Activated B cell treated with CpG ODN at 0.5 μM for 24 hours (primary cell): ENCODE data around the gene ADRA2C. TPM values are rescaled to one million over a fixed set of nuclear protein-coding genes. Genes with fewer than 3 reads are reported as not detected.

Experiments
- ATAC-seq: fragments of 200-7000 bp; cut with Tn5 transposase; one replicate; pipeline ENCODE4 v1.10.0; 2021; ENCODE audit warnings: low read depth, mild to moderate bottlenecking, moderate library complexity
- CTCF ChIA-PET: fragments of 350-600 bp; sonication (Branson Sonifier 250); formaldehyde crosslinking; loops from one replicate; lab custom pipeline; 2021; ENCODE audit warnings: antibody characterized with exemption; lab: Charles Lee
- POLR2A ChIA-PET: fragments of 350-600 bp; sonication (Branson Sonifier 250); formaldehyde crosslinking; loops from one replicate; lab custom pipeline; 2021; ENCODE audit warnings: antibody characterized with exemption; lab: Charles Lee
- DNase-seq: peaks from one replicate; pipeline ENCODE4 v3.0.0; 2022
- H3K27ac Mint-ChIP-seq: one replicate; pipeline ENCODE4 v1.8.0; 2020; ENCODE audit warnings: mixed read lengths
- H3K27me3 Mint-ChIP-seq: one replicate; pipeline ENCODE4 v1.8.0; 2021; ENCODE audit warnings: mixed read lengths
- H3K36me3 Mint-ChIP-seq: one replicate; pipeline ENCODE4 v1.8.0; 2021; ENCODE audit warnings: low read depth, mixed read lengths
- H3K4me1 Mint-ChIP-seq: one replicate; pipeline ENCODE4 v1.8.0; 2021; ENCODE audit warnings: mixed read lengths
- H3K4me3 Mint-ChIP-seq: one replicate; pipeline ENCODE4 v1.8.0; 2020; ENCODE audit warnings: mild to moderate bottlenecking, mixed read lengths
- H3K9me3 Mint-ChIP-seq: one replicate; pipeline ENCODE4 v1.8.0; 2020; ENCODE audit warnings: mixed read lengths
- intact Hi-C: fragments of 100-400 bp; cut with micrococcal nuclease; formaldehyde crosslinking; loops from one replicate; pipeline ENCODE4 v1.15.1; 2024
- total RNA-seq: library from RNA; stranded (reverse); gene quantifications from 2 replicates; pipeline ENCODE4 v1.2.3, GENCODE V29; 2022
- TF ChIP-seq, protein P1 (sequence below): fragments of 200-600 bp; IDR thresholded peaks from one replicate; pipeline ENCODE4 v1.8.0; 2022; ENCODE audit warnings: antibody characterized with exemption, mild to moderate bottlenecking

The ADRA2C gene
- total RNA-seq, 1 donor from 2014 or later, result not detected

- TF ChIP-seq, protein P1, sequence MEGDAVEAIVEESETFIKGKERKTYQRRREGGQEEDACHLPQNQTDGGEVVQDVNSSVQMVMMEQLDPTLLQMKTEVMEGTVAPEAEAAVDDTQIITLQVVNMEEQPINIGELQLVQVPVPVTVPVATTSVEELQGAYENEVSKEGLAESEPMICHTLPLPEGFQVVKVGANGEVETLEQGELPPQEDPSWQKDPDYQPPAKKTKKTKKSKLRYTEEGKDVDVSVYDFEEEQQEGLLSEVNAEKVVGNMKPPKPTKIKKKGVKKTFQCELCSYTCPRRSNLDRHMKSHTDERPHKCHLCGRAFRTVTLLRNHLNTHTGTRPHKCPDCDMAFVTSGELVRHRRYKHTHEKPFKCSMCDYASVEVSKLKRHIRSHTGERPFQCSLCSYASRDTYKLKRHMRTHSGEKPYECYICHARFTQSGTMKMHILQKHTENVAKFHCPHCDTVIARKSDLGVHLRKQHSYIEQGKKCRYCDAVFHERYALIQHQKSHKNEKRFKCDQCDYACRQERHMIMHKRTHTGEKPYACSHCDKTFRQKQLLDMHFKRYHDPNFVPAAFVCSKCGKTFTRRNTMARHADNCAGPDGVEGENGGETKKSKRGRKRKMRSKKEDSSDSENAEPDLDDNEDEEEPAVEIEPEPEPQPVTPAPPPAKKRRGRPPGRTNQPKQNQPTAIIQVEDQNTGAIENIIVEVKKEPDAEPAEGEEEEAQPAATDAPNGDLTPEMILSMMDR, result no peak
- ATAC-seq (no peak), DNase-seq (no peak)
- Mint-ChIP-seq H3K4me3 (no peak overlapping the region), H3K4me1 (no peaks in the 10 kb centered on the region), H3K9me3 (peaks cover 2% of the 10 kb centered on the region), H3K27me3 (peaks cover 18% of the 10 kb centered on the region), H3K27ac (no peak overlapping the region), H3K36me3 (no peaks in the 10 kb centered on the region)
- CTCF ChIA-PET, result no interaction called here
- POLR2A ChIA-PET, result no interaction called here
- intact Hi-C loops, result no loop called here
Measured at GRCh38 chr4:3752022-3752421, 14.2 kb upstream of the ADRA2C start.

- Mint-ChIP-seq H3K4me1 (no peaks in the 10 kb centered on the region), H3K36me3 (no peaks in the 10 kb centered on the region), H3K27me3 (peaks cover 9% of the 10 kb centered on the region), H3K27ac (no peak overlapping the region), H3K9me3 (peaks cover 2% of the 10 kb centered on the region), H3K4me3 (no peak overlapping the region)
- DNase-seq (no peak), ATAC-seq (no peak)
- TF ChIP-seq, protein P1, result no peak
- intact Hi-C loops, result no loop called here
- CTCF ChIA-PET, result no interaction called here
- POLR2A ChIA-PET, result no interaction called here
Measured at GRCh38 chr4:3753726-3754412, 12.3 kb upstream of the ADRA2C start.

DNA sequence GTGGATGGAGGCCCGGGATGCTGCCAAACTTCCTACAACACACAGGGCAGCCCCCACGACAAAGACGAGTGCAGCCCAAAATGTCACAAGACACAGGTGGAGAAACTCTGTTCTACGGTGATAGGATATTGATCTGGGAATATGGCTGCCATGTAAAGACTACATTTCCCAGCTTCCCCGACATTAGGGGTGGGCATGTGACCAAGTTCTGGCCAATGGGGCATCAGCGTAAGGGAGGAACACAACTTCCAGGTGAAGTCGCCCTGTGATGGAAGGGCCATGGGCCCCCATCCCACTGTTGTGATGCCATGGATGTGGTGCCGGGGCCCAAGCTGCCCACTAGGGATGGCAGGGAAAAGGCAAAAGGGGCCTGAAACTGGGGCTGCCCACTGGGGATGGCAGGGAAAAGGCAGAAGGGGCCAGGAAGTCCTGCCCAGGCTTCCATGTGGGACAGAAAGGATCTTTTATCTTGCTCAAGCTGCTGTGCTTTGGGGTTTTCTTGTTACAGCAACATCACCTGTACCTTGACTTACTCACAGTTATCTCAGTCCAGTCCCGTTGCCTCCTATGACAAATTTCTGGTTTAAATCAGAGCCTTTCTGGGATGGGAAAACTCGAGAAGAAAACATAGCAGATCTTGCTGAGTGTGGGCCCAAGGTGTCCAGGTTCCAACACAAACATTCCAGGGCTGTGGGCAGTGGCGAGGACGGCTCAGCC is 9.7 kb upstream of the ADRA2C start:
- H3K9me3 Mint-ChIP-seq, result peaks cover 2% of the 10 kb centered on the region
- TF ChIP-seq, protein P1, result no peak
- intact Hi-C loops, result no loop called here
- ATAC-seq, result no peak
- ChIA-PET CTCF (no interaction called here), POLR2A (no interaction called here)
- no peak overlapping the region for H3K4me3 Mint-ChIP-seq
- no peak overlapping the region for H3K27ac Mint-ChIP-seq
- no peaks in the 10 kb centered on the region for H3K4me1 Mint-ChIP-seq
- DNase-seq, result no peak
- peaks cover 5% of the 10 kb centered on the region for H3K27me3 Mint-ChIP-seq
- no peaks in the 10 kb centered on the region for H3K36me3 Mint-ChIP-seq

GRCh38 chr4:3759236-3759635 is 6.9 kb upstream of the ADRA2C start:
- H3K36me3 Mint-ChIP-seq, result no peaks in the 10 kb centered on the region
- no peak for ATAC-seq

DNA sequence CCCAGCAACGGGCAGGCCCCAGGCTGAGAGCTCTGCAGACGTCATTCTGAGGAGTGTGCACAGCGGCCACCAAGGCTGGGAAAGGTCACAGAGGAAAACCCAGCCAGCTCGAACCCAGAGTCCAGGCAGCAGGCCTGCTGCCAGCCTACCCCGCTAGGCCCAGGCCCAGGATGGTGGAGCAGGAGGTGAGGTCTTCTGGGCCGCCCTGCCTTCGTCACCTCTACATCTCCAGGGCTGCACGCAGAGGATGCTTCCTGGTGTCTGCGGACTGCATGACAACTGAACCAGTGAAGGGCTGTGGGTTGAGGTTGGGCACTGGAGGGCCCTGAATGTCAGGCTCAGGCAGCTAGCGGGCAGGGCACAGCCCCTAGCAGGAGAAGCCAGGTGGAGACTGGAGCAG is 5.8 kb upstream of the ADRA2C start:
- ATAC-seq, result no peak
- DNase-seq, result no peak
- Mint-ChIP-seq H3K4me1 (no peaks in the 10 kb centered on the region), H3K4me3 (no peak overlapping the region), H3K36me3 (no peaks in the 10 kb centered on the region), H3K27me3 (peaks cover 11% of the 10 kb centered on the region), H3K27ac (no peak overlapping the region), H3K9me3 (peaks cover 2% of the 10 kb centered on the region)
- POLR2A ChIA-PET, result no interaction called here
- TF ChIP-seq, protein P1, result no peak
- CTCF ChIA-PET, result no interaction called here
- intact Hi-C loops, result no loop called here

More at GRCh38 chr4:3759236-3759635, 6.9 kb upstream of the ADRA2C start:
- no peak for DNase-seq
- H3K4me3 Mint-ChIP-seq, result no peak overlapping the region
- ChIA-PET POLR2A (no interaction called here), CTCF (no interaction called here)
- H3K9me3 Mint-ChIP-seq, result peaks cover 2% of the 10 kb centered on the region
- intact Hi-C loops, result no loop called here
- H3K4me1 Mint-ChIP-seq, result no peaks in the 10 kb centered on the region
- TF ChIP-seq, protein P1, result no peak
- H3K27ac Mint-ChIP-seq, result no peak overlapping the region
- H3K27me3 Mint-ChIP-seq, result peaks cover 7% of the 10 kb centered on the region
